Right lobe of liver (tissue), 6 donors: ENCODE measurements around the gene RXFP1. TPM values are rescaled to one million over a fixed set of nuclear protein-coding genes. Genes with fewer than 3 reads are reported as not detected.
"Not testable (repeated sequence)": the region's sequence is repeated elsewhere in the genome, so short reads cannot be mapped to it uniquely, and the experiment has no call there.

Source experiments
- ATAC-seq, 4 donors: fragments of 200-7000 bp; cut with Tn5 transposase; one replicate each; pipeline ENCODE4 v1.9.1; 2020; ENCODE audit warnings: mild to moderate bottlenecking in 4 of 4, moderate library complexity in 4 of 4
- DNase-seq, 3 donors: peaks; one replicate each; pipeline ENCODE4 v3.0.0-alpha.2; 2020
- H3K27ac ChIP-seq, 3 donors: fragments of 200-600 bp; one replicate each; pipeline ENCODE4 v1.8.0; 2022
- H3K27me3 ChIP-seq, 2 donors: fragments of 200-600 bp; one replicate each; pipeline ENCODE4 v1.8.0; 2022
- H3K36me3 ChIP-seq, 4 donors: fragments of 200-600 bp; sonication (generic) in 1 of 4; one replicate each; pipeline versions ENCODE4 v1.5.1 to v1.8.0; 2017 to 2022; ENCODE audit warnings: control low read depth in 1 of 4
- H3K4me1 ChIP-seq, 4 donors: fragments of 200-600 bp; sonication (generic) in 1 of 4; one replicate each; pipeline versions ENCODE4 v1.5.1 to v1.8.0; 2017 to 2022; ENCODE audit warnings: control low read depth in 1 of 4
- H3K4me3 ChIP-seq, 3 donors: fragments of 200-600 bp; one replicate each; pipeline ENCODE4 v1.8.0; 2022
- H3K9me3 ChIP-seq, 4 donors: fragments of 200-600 bp; sonication (generic) in 1 of 4; one replicate each; pipeline versions ENCODE4 v1.5.1 to v1.8.0; 2017 to 2022; ENCODE audit warnings: control low read depth in 1 of 4
- POLR2A ChIP-seq: fragments of 450-650 bp; IDR thresholded peaks from one replicate; pipeline ENCODE4 v1.6.1; 2017; ENCODE audit warnings: antibody characterized with exemption, mild to moderate bottlenecking
- WGBS: methylation state at CpG from one replicate; pipeline ENCODE4 v1.1.6; 2018; ENCODE audit warnings: low coverage, low lambda C conversion rate; ENCODE audit not compliant: insufficient coverage; ENCODE audit errors: missing lambda C conversion rate; 5-methylcytosine and 5-hydroxymethylcytosine counted together
- intact Hi-C, 2 donors: fragments of 100-400 bp; cut with DNase I; formaldehyde crosslinking; loops; one replicate each; pipeline versions ENCODE4 v1.11.2 to v1.14.1; 2022
- total RNA-seq, 6 experiments: library from RNA; depleted of rRNA in 2 of 6; stranded (reverse); fragments of >200 nt in 2 of 6; fragmentation: NEBNext Ultra II Directional in 3 of 6; extraction: Animal tissue kit (Norgen Biotek cat#: 25700) in 3 of 6; gene quantifications; one replicate each; pipeline versions ENCODE4 v1.1.0 to v1.2.4, GENCODE V29; 2016 to 2023
- TF ChIP-seq, protein P1 (sequence below), 4 donors: fragments of 200-600 bp in 3 of 4; fragments of 450-650 bp in 1 of 4; IDR thresholded peaks; one replicate each; pipeline versions ENCODE4 v1.5.1 to v1.8.0; 2016 to 2022; ENCODE audit warnings: antibody characterized with exemption in 4 of 4, mild to moderate bottlenecking in 2 of 4
- donor health status: DM: no; HTN: yes; CAD: no.
- donor health status: DM: no; HTN: no; CAD: no.
- donor health status: DM: no; HTN: no; CAD: no.
- donor health status: DM: no; HTN: yes; CAD: no.
- donor health status: DM: no; HTN: yes; CAD: no.

RXFP1 gene
- total RNA-seq, 6 experiments from 2014 or later: 0.88 to 3.4 (median 1.3) TPM

DNA sequence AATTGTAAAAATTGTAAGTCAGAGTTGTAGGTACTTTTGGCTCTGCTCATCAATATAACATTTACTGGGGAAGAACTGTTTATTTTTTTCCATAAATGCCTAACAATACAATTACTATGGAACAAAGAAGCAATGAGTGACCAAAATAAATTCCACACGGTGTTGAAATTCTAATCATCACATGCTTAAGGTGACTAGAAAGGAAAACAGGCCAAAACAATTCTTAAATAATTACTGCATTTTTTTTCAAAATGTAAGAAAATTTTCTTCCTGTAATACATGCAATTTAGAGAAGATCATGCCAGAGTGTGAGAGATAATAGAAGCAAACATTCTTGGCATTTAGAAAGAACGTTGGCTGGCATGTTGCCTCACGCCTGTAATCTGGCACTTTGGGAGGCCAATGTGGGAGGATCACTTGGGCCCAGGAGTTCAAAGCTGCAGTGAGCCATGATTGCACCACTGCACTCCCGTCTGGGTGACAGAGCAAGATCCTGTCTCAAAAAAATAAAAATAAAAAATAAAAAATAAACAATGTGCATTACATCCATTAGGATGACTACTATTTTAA, 127.5 kb downstream of the RXFP1 start:
- Histone ChIP-seq H3K27me3 (no peaks in the 10 kb centered on the region), H3K4me3 (no peak overlapping the region), H3K36me3 (no peaks in the 10 kb centered on the region), H3K9me3 (no peaks in the 10 kb centered on the region), H3K27ac (no peak overlapping the region), H3K4me1 (no peaks in the 10 kb centered on the region)
- WGBS: 41% methylated on average over 4 of the region's 4 CpGs
- intact Hi-C loops: no loop called here
- TF ChIP-seq POLR2A: no peak
- DNase-seq (no peak), ATAC-seq (no peak)

DNA sequence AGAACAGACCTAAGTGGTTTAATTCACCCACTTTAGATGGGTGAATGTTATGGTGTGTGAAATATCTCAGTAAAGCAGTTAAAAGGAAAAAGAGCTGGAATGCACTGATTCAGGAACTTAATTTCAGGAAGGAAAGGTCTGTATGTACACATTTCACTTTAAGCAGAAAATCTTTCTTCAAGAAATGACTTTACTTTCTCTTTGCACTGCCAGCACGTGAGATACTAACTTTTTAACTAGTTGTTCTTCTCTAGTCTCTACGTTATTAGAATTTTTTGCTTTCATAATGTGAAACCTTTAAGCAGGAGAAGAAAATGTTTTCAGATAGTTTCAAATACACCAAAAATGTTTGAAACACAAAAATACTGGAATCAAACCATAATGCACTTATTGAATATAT, 131.2 kb downstream of the RXFP1 start:
- ATAC-seq (no peak), DNase-seq (no peak)
- no peak for TF ChIP-seq POLR2A
- TF ChIP-seq, protein P1, sequence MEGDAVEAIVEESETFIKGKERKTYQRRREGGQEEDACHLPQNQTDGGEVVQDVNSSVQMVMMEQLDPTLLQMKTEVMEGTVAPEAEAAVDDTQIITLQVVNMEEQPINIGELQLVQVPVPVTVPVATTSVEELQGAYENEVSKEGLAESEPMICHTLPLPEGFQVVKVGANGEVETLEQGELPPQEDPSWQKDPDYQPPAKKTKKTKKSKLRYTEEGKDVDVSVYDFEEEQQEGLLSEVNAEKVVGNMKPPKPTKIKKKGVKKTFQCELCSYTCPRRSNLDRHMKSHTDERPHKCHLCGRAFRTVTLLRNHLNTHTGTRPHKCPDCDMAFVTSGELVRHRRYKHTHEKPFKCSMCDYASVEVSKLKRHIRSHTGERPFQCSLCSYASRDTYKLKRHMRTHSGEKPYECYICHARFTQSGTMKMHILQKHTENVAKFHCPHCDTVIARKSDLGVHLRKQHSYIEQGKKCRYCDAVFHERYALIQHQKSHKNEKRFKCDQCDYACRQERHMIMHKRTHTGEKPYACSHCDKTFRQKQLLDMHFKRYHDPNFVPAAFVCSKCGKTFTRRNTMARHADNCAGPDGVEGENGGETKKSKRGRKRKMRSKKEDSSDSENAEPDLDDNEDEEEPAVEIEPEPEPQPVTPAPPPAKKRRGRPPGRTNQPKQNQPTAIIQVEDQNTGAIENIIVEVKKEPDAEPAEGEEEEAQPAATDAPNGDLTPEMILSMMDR (IDR thresholded peaks at IDR 0.05): no peak
- H3K36me3 ChIP-seq: no peaks in the 10 kb centered on the region
- WGBS: 13% methylated on average over 2 of the region's 2 CpGs
- no peaks in the 10 kb centered on the region for H3K9me3 ChIP-seq
- no peaks in the 10 kb centered on the region for H3K27me3 ChIP-seq
- intact Hi-C loops: no loop called here
- no peaks in the 10 kb centered on the region for H3K4me1 ChIP-seq
- H3K27ac ChIP-seq: no peak overlapping the region
- H3K4me3 ChIP-seq: no peak overlapping the region

DNA sequence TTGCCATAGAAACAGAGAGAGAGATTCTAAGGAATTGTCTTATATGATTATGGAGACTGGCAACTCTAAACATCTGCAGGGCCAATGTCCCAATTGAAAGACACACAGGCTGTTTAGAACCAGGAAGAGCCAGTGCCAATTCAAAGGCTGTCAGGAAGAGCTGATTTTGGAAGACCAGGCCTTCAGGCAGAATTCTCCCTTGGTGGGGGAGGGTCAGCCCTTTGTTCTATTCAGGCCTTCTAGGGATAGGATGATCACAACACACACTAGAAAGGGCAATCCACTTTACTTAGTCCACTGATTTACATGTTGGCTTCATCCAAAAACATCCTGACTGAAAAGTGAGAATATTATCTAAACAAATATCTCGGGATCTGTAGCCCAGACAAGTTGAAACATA, 134.8 kb downstream of the RXFP1 start:
- WGBS: 67% methylated on average over 1 of the region's 1 CpG
- Histone ChIP-seq H3K4me1 (no peaks in the 10 kb centered on the region), H3K36me3 (no peaks in the 10 kb centered on the region), H3K9me3 (no peaks in the 10 kb centered on the region), H3K27me3 (no peaks in the 10 kb centered on the region), H3K27ac (no peak overlapping the region), H3K4me3 (no peak overlapping the region)
- DNase-seq: no peak
- no peak for ATAC-seq
- intact Hi-C loops: no loop called here
- TF ChIP-seq, protein P1 (IDR thresholded peaks at IDR 0.05): no peak
- no peak for TF ChIP-seq POLR2A

DNA sequence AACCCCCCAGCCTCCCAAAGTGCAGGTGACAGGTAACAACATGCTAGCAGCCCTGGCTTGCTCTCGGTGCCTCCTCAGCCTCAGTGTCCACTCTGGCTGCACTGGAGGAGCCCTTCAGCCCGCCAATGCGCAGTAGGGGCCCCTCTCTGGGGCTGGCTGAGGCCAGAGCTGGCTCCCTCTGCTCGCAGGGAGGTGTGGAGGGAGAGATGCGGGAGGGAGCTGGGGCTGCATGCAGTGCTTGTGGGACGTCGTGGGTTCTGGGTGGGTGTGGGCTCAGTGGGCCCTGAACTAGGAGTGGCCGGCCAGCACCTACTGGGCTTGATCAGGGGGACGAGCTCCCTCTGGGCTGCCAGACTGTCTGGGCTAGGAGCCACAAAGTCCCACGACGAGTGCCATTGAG, 135.6 kb downstream of the RXFP1 start:
- Histone ChIP-seq H3K36me3 (no peaks in the 10 kb centered on the region), H3K27ac (no peak overlapping the region), H3K27me3 (no peaks in the 10 kb centered on the region), H3K4me1 (no peaks in the 10 kb centered on the region), H3K4me3 (no peak overlapping the region), H3K9me3 (no peaks in the 10 kb centered on the region)
- ATAC-seq (no peak), DNase-seq (no peak)
- no CpG with 5 or more reads among the region's 11 CpGs for WGBS
- intact Hi-C loops: no loop called here
- TF ChIP-seq, protein P1 (IDR thresholded peaks at IDR 0.05): no peak
- no peak for TF ChIP-seq POLR2A

DNA sequence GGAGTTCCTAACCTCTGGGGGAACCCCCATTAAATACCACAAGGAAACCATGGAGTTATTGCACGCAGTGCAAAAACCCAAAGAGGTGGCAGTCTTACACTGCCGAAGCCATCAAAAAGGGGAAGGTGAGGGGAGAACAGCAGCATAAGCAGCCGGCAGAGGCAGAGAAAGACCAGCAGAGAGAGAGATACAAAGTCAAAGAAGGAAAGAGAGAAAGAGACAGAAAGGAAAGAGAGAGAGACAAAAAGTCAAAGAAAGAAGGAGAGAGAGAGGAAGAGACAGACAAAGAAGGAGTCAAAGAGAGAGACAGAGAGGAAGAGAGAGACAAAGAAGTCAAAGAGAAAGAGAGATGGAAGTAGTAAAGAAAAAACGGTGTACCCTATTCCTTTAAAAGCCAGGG, 141.6 kb downstream of the RXFP1 start:
- H3K4me3 ChIP-seq, H3K36me3 ChIP-seq, H3K4me1 ChIP-seq, H3K27ac ChIP-seq, H3K9me3 ChIP-seq, H3K27me3 ChIP-seq, ATAC-seq, intact Hi-C loops, DNase-seq: not testable (repeated sequence)
- 31% methylated on average over 4 of the region's 4 CpGs for WGBS

DNA sequence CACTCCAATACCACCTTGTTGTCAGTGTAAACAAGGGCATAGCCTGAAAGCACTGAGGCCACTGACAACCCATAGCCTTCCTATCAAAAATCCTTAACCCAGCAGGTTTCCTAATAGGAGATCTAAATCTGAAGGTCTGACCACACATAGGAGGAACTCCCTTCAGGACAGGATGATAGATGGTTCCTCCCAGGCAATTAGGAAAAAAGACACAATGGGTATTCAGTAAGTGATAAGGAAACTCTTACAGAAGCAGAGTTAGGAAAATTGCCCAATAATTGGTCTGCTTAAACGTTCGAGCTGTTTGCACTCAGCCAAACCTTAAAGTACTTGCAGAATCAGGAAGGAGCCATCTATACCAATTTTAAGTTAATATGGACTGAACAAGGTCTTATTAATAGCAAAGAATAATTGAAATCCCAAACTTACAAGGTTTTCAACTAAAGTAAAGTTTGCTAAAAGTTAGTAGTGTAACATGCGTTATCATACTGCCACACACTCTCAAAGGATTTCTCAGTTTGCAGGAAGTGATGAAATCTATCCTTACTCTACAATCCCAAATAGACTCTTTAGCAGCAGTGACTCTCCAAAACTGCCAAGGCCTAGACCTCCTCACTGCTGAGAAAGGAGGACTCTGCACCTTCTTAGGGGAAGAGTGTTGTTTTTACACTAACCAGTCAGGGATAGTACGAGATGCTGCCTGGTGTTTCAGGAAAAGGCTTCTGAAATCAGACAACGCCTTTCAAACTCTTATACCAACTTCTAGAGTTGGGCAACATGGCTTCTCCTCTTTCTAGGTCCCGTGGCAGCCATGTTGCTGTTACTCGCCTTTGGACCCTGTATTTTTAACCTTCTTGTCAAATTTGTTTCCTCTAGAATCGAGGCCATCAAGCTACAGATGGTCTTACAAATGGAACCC, 142.3 kb downstream of the RXFP1 start:
- H3K27me3 ChIP-seq, H3K4me3 ChIP-seq, H3K9me3 ChIP-seq, H3K4me1 ChIP-seq, intact Hi-C loops, ATAC-seq, H3K36me3 ChIP-seq, DNase-seq, H3K27ac ChIP-seq: not testable (repeated sequence)
- 66% methylated on average over 8 of the region's 8 CpGs for WGBS
